Measurements from ENCODE around the gene SENP2.

GRCh38 chr3:185605566-185605965, 19.5 kb downstream of the SENP2 start:
- TF ChIP-seq NFIC (IDR thresholded peaks at IDR 0.05; ENCODE audit: borderline replicate concordance) = no peak
- no peak for TF ChIP-seq CHD2 (IDR thresholded peaks at IDR 0.05; ENCODE audit: low read length, partially characterized antibody)
- TF ChIP-seq, protein P1, sequence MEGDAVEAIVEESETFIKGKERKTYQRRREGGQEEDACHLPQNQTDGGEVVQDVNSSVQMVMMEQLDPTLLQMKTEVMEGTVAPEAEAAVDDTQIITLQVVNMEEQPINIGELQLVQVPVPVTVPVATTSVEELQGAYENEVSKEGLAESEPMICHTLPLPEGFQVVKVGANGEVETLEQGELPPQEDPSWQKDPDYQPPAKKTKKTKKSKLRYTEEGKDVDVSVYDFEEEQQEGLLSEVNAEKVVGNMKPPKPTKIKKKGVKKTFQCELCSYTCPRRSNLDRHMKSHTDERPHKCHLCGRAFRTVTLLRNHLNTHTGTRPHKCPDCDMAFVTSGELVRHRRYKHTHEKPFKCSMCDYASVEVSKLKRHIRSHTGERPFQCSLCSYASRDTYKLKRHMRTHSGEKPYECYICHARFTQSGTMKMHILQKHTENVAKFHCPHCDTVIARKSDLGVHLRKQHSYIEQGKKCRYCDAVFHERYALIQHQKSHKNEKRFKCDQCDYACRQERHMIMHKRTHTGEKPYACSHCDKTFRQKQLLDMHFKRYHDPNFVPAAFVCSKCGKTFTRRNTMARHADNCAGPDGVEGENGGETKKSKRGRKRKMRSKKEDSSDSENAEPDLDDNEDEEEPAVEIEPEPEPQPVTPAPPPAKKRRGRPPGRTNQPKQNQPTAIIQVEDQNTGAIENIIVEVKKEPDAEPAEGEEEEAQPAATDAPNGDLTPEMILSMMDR (IDR thresholded peaks at IDR 0.05) = no peak
- no peak for TF ChIP-seq EP300 (IDR thresholded peaks at IDR 0.05; ENCODE audit: borderline replicate concordance in 1 of 2, low read depth in 1 of 2, low read length in 1 of 2)
- no peak for TF ChIP-seq RCOR1 (IDR thresholded peaks at IDR 0.05; ENCODE audit: low read length)
- no peak for TF ChIP-seq RAD21 (IDR thresholded peaks at IDR 0.05; ENCODE audit: low read length)

All from SK-N-SH (cell line).